ENCODE measurements around the gene DECR2.

DNA sequence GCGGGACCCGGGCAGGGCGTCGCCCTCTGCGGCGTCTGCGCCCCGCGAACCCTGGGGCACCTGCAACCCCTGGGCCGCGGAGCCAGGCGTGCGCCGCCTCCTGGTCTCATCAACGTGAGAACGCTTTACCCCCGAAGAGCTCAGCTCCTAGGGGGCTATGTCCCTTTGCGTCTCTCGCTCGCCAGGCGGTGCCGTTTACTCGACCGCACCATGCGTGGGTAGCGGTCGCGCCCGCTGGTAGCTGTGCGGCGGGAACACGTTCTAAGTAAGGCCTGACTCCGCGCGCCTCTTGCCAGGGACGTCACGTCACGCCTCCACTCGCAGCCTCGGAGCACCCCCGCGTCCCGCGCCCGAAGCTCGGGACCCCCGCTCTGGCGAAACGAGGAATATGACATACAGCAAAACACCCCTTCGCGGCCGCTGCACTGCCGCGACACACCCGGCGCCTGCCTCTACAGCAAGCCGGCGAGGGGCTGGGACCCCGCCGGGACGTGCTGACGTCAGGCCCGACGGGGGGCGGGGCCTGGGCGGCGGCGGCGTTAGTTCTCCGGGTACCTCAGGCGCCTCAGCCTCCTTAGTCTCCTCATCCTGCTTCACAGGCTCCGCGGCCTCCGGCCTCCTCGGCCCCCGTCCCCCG is 23.5 kb downstream of the DECR2 start, which contains the start of gene RAB11FIP3:
- TF ChIP-seq CTCF (IDR thresholded peaks at IDR 0.05) (peak in 5 of 7 experiments; percentile 14 to 45 (median 27)), POLR2A (IDR thresholded peaks at IDR 0.05) (peak in 2 of 3 donors; percentile 60 to 63)
